Liver (tissue), 3 donors: ENCODE results near the gene EXOC8.

Experiments used
- ATF3 ChIP-seq: IDR thresholded peaks from 2 replicates; pipeline ENCODE4 v1.6.1; 2016; ENCODE audit warnings: antibody characterized with exemption
- EGR1 ChIP-seq, 2 donors: IDR thresholded peaks; 2 replicates each; pipeline ENCODE4 v1.6.1; 2016 to 2018; ENCODE audit warnings: antibody characterized with exemption in 2 of 2, low read depth in 2 of 2
- FOXA1 ChIP-seq: IDR thresholded peaks from 2 replicates; pipeline ENCODE4 v1.6.1; 2016; ENCODE audit warnings: antibody characterized with exemption
- GABPA ChIP-seq, 2 donors: IDR thresholded peaks in 1 of 2; conservative IDR thresholded peaks in 1 of 2; 2 replicates each; pipeline ENCODE4 v1.6.1; 2016; ENCODE audit warnings: antibody characterized with exemption in 2 of 2, mild to moderate bottlenecking in 1 of 2, moderate library complexity in 1 of 2
- JUND ChIP-seq, 2 donors: IDR thresholded peaks; 2 replicates each; pipeline ENCODE4 v1.6.1; 2016; ENCODE audit warnings: antibody characterized with exemption in 2 of 2
- NR2F2 ChIP-seq: IDR thresholded peaks from 2 replicates; pipeline ENCODE4 v1.6.1; 2016; ENCODE audit warnings: antibody characterized with exemption
- TAF1 ChIP-seq: conservative IDR thresholded peaks from 2 replicates; pipeline ENCODE4 v1.6.1; 2016; ENCODE audit warnings: antibody characterized with exemption, mild to moderate bottlenecking
- YY1 ChIP-seq: IDR thresholded peaks from 2 replicates; pipeline ENCODE4 v1.6.1; 2016; ENCODE audit warnings: antibody characterized with exemption, mild to moderate bottlenecking
- TF ChIP-seq, protein P1 (sequence below): IDR thresholded peaks from 2 replicates; pipeline ENCODE4 v1.6.1; 2016; ENCODE audit warnings: antibody characterized with exemption
- TF ChIP-seq, protein P2 (sequence below): fragments of 150-350 bp; IDR thresholded peaks from 2 replicates; pipeline ENCODE4 v1.5.1; 2017; ENCODE audit warnings: improper control_type of control experiment, low read depth, low read length; ENCODE audit not compliant: missing input control
- donor health status: healthy.
- donor health status: healthy.

- TF ChIP-seq, protein P1, sequence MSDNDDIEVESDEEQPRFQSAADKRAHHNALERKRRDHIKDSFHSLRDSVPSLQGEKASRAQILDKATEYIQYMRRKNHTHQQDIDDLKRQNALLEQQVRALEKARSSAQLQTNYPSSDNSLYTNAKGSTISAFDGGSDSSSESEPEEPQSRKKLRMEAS, result no peak
- TF ChIP-seq, protein P2, sequence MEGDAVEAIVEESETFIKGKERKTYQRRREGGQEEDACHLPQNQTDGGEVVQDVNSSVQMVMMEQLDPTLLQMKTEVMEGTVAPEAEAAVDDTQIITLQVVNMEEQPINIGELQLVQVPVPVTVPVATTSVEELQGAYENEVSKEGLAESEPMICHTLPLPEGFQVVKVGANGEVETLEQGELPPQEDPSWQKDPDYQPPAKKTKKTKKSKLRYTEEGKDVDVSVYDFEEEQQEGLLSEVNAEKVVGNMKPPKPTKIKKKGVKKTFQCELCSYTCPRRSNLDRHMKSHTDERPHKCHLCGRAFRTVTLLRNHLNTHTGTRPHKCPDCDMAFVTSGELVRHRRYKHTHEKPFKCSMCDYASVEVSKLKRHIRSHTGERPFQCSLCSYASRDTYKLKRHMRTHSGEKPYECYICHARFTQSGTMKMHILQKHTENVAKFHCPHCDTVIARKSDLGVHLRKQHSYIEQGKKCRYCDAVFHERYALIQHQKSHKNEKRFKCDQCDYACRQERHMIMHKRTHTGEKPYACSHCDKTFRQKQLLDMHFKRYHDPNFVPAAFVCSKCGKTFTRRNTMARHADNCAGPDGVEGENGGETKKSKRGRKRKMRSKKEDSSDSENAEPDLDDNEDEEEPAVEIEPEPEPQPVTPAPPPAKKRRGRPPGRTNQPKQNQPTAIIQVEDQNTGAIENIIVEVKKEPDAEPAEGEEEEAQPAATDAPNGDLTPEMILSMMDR, result no peak
- TF ChIP-seq FOXA1 (no peak), GABPA (IDR thresholded peaks at IDR 0.05 in 1 of 2, conservative IDR thresholded peaks at IDR 0.05 in 1 of 2) (no peak), TAF1 (no peak), EGR1 (IDR thresholded peaks at IDR 0.05; ENCODE audit: low read depth in 2 of 2) (no peak), NR2F2 (no peak), YY1 (no peak), ATF3 (no peak), JUND (IDR thresholded peaks at IDR 0.05) (no peak)
Observed at GRCh38 chr1:231329483-231329882, 8.2 kb downstream of the EXOC8 start.
